HG02970 (cell line): Measurements from ENCODE around the gene FOXO6.

Experiments used
- ATAC-seq: cut with Tn5 transposase; IDR thresholded peaks from one replicate; pipeline ENCODE4 v1.9.1; 2021; ENCODE audit warnings: mild to moderate bottlenecking, moderate library complexity, moderate number of reproducible peaks; ENCODE audit not compliant: unreplicated experiment, low FRiP score

Gene FOXO6

DNA sequence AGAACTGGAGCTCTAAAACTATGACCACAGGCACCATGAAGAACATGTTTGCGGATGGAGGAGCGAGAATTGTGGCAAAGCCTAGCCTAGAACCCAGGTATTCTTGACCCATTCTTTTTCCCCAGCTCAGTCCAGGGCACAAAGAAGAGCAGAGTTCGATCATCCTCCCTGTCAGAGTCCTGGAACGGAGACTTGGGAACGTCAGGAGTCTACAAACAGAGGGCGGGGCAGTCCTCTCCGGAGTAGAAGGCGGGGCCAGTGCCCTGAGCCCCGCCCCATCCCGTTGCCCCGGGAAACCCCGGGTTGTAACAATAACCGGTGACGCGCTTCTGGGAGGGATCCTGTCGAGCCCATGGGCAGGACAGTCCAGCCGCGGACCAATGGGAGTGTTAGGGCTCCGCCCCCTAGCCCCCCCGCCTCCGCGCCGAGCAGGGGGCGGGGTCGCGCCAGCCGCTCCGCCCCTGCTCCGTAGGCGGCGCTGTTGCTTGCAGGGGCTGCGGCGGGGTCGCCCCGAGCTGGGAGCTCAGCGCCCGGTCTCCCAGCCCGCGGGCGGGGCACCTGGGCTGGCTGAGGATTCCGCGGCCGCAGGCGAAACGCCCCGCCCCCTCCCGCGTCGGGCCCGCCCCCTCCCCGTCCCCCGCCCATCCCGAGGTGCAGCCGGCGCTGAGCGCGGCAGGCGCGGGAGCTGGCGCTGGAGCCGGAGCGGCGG, at the start of gene FOXO6:
Gene FOXO6 (plus strand): TSS at position 649 of the 709 bp plus-strand sequence.
- peak; percentile 84 for ATAC-seq

DNA sequence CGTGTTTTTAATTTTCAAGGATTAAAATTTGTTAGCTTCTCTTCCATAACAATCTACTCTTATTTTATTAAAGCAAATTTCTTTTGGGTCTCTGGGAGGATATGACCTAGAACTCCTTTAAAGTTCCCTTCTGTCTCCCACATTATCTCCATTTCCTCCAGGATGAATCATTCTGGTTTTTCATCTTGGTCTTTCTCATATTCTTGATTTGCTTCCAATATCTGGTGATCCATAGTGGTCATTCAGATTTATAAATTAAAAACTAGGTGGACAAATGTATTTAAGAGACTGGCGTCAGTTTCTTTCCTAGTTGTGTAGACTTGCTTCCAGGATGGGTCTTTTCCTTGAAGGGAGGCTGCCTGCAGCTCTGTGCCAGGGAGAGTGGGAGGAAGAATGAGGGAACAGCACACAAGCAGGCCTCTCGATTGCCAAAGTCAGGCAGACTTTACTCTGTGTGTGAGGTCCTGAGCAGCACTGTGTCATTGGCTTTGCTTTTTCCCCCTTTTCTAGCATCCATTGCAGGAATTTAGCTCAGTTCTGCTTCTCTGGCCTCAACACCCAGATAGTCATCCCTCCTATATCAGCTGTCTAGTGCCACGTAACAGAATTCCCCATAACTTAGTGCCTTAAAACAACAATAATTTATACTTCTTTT, 48.1 kb upstream of the FOXO6 start:
- ATAC-seq = no peak

DNA sequence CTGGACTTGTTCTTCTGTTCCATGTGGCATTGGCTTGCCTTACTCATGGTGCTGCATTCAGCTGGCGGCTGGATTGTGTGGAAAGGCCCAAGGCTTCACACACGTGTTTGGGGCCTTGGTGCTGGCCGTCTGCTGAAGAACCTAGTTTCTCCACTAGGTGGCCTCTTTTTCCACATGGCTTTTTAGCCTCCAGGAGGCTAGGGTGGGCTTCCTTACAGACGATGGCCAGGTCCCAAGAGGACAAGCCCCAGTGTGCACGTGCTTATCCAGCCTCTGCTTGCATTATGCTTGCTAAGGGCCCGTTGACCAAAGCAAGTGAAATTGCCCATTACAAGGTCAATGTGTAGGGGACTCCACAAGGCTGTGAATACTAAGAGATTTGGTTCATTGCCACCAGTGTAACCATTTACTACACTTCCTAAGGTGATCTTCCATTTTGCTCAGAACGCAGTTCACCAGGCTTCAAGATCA, 47.5 kb upstream of the FOXO6 start:
- ATAC-seq = no peak

DNA sequence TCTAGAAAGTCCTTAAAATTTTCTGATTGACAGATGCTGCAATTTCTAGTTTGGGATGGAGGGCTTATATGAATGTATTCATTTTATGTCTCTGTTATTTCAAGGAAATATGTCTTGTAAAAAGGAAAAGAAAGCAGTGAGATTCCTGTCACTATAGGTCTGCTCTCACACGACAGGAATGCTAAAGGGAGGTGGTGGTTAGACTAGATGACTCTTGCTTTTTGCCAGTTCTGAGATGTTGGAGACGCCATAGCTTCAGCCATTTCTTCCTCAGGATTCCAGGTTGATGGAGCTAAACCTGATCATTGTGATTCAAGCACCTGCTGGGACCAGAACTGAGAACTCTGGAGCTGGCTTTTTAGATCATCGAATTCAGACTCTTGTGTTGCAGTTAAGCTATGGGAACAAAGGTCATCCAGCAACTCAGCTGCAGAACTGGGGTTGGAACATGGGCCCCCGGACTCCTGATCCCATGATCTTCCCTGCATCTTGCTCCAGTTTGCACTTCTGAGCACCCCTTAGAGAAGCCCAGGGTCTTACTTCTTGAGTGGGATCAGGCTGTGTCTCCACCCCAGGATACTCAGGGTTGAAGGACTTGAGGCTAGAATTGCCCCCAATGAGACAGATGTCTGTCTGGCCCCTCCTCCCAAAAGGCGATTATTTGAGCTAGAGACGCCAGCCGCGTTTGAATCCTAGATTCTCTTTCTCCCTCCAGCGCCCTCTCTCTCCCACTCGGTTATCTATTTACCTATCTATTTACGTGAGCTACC, 46.7 kb upstream of the FOXO6 start:
- no peak for ATAC-seq

DNA sequence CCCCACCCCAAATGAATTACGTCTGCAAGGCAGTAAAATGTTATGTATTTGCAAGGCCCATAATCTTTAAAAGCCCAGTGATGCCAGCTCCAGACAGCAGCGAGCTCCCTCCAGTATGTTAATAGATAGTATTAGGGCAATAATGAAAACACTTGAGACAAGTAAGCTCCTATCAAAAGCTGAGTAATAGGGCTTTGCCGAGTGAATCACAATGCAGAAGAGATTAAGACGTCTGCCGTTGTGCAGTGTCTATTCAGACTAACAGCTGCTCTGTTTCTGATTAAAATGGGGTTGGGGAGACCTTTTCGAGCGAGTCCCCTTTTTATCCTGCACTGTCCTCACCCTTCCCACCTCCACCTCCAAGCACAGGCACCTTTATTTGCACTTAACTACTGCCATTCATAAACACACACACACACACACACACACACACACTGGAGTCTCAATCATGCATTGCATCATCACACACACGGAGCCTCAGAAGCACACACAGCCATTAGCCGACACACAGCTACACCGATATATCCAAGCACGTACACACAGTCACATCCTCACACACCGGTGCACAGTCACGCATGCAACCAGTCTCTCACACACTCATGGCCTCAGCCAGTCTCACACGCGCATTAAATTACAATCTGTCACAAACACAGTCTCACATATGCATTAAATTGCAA, 46.0 kb upstream of the FOXO6 start:
- ATAC-seq = no peak

DNA sequence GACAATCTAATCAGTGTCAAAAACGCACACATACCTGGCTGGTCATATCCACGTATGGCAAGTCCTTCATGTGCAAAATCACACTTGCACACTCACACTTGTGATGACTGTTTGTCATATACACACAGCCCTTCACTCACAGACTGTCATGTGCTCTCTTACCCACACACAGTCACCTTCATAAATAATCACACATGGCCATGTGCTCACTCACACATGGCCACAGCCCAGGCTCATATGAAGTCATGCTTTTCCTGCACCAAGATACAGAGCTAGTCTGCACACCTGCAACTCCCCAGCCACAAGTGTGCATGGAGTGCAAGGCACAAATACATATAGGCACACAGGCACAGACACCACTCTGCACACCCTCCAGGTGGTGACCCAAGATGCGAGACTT, 45.4 kb upstream of the FOXO6 start:
- no peak for ATAC-seq

DNA sequence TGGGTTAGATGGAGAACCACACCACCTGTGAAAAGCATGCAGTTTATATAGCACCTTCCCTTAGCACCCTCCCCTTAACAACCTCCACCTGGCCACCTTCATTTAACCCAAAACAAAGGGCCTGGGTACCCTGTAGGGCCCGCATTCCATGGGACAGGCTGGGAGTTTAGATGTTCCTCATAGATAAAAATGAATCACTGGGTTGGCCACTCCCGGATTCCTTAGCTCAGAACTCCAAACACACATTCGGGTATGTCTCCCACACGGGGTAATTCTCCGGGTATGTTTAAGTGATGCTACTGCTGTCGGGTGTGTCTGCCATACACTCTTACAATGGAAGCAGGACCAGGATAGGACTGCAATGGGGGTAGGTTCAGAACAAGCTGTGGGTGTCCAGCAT, 43.9 kb upstream of the FOXO6 start:
- ATAC-seq = no peak

DNA sequence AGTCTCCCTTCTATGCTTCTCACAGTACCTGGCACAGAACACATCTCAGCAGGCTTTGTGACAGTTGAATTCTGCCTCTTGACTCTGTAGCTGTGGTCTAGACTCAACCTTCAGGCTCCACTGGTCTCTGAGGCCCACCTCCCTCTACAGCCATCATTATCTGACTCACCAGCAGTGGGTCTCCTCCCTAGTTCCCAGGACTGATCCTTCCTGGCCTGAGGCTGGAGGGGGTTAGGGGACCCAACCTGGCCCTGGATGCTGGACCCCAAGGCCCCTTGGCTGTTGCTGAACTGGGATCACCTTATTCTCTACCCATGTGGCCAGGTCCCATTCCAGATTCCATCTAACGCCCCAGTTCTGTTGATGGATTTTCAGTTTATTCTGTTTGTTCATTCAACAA, 43.1 kb upstream of the FOXO6 start:
- no peak for ATAC-seq

DNA sequence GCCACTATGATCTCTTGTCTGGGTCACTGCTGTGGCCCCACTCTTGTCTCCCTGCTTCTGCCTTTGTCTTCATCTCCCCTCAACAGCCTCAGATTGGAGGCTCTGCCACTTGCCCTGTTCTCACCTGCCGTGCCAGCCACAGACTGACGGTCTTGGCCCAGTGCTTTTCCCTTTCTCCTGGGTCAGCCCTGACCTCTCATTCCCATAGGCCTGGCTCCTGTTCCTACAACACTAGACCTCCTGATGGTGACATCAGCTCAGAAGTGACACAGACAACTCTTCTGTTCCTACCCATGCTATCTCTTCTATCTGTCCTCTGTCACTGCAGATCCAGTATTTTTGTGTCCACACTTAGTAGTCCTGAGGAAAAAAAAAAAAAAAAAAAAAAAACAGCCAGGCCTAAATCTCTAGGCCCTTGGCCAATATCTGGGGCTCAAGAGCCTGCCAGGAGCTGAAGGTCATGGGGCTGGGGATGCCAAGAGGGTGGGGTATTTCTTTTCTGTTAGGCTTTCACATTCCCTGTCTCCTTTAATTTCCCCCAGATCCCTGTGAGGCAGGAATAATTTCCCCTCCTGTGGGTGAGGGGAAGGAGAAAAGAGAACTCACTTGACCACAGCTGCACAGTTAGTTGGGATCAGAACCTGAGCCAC, 42.0 kb upstream of the FOXO6 start:
- ATAC-seq = no peak

DNA sequence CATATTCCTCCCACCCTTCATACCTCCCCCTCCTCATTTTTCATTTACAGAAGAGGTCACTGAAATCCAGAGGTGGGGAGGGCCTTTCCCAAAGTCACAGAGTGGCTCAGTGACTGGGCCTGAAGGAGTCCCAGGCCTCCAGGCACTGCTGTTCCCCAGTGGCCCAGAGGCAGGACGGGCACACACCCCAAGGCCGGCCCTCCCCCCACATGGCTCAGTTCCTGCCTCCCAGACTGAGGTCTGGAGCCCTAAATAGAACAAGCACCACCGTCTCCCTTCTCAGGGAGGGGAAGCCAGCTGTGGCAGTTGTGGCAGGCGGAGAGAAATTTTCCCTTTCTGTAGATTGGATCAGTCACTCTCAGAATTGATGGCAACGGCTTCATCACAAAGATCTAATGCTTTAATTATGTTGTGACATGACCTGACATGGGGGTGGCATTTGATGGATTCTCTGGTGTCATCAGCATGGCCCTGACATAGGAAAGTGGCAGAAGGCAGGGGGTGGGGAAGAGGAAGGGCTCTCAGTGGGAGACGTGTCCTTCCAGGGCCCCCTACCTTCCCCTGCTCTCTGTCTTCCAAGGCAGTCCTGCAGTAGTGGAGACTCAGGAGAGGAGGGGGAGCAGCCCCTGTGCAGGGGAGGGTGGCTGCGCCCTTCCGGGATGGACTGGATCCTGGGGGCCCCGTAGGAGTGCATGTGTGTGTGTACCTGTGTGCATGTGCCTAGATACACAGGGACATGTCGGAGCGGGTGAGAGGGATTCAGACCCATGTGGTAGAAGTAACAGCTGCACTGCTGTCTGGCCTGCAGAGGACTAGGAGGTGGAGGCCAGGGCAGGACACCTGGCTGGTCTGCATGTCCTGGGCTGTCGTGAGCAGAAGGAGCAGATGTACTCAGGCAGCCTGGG, 41.2 kb upstream of the FOXO6 start:
- ATAC-seq = no peak

DNA sequence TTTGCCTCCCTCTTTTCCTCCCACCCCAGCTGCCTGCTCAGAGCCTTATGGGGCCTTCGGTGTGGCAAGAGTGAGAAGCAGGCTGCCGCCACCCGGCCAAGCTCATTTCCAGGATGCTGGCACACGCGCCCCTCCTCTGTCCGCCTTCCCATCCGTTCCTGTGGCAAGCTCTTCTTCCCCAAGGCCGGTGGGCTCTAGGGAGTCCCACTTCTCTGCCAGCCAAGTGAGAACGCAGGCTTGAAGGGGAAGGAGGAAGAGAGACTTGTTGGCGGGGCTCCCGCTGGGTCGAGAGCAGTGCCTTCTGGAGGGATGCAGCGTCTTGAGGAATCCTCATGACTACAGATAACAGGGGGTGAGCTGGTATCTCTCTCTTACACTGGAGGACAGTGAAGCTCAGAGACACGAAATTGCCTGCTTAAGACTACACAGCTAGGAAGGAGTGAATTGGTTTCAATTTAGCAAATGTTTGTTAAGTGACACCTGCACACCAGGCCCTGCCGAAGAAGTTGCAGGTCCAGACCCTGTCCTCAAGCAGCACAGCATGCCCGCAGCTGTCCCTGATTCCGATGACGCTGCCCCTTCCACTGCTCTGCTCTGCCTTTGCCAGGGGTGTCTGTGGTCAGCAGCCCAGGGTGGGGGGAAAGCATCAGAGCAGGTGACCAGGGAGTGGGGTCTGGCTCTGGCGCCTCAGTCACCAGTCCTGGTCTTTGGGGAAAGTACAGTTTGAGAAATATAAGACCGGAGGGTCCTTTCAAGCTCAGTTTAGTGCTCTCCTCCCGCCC, 40.1 kb upstream of the FOXO6 start:
- ATAC-seq = no peak

DNA sequence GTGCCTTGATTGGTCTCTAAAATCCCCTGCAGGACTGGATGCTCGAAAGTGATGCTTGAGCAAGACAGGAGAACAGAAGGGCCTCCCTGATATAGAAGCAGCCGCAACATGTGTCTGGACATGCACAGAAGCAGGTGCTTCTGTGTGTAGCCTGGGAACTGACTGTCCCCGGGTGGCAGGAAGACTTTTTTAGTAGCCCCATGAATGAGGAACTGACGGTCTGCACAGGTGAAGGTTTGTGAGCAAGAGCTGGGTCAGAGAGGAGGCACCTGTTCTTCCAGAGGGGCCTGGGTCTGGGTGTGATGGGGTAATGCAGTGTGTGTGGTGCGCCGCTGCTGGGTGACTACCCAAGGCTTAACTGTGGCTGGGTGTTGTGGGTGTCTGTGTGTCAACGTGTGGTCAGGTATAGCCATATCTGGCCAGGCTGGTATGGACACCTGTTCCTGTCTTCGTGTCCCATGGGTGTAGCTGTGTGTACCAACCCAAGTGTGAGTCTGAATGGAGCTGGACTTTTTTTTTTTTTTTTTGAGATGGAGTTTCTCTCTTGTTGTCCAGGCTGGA, 39.1 kb upstream of the FOXO6 start:
- ATAC-seq = no peak

DNA sequence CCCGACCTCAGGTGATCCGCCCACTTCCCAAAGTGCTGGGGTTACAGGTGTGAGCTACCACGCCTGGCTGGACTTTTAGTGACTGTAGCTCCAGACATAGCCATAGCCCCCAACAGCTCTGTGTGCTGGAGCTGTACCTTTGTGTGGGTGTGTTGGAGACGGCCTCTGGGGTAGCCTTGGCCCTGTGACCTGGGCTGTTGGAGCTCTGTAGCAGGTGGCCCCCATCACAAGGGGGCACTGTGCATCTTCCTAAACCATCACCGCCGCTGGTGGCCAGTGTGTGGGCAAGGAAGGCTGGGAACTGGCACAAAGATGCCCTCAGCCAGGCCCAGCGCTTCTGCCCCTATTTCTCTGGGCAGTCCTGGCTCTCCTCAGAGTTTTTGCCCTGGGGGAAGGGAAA, 38.4 kb upstream of the FOXO6 start:
- ATAC-seq = no peak

DNA sequence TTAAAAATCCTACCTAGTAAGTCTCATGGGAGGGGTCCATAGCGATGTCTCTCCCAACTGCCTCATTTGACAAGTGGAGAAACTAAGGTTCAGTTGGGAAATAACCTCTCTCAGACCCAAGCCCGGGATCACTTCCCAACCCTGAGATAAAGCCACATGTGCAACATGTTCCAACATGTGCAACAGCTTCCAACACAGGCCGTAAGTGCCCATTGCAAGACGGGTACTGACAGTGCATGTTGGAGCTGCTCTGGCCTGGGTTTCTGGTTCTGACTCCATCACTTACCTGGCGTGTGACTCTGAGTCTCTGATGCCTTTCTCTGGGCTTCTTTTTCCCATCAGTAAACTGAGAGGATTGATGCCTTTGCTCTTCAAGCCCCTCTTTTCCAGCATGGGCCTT, 38.0 kb upstream of the FOXO6 start:
- no peak for ATAC-seq

DNA sequence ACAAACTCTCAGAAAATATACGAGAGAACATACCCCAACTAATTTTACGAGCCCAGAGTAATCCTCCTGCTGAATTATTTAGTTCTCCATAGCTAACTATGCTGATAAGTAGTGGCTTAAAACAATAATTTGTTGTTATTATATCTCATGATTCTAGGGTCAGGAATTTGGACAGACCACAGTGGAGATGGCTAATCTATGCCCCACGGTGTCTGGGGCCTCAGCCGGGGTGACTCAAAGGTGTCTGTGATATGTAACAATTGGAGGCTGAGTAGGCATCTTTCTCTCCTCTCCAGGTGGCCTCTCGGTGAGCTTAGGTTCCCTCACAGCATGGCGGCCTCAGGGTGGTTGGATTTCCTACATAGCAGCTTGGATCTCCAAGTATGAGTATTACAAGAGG, 35.4 kb upstream of the FOXO6 start:
- ATAC-seq = no peak

DNA sequence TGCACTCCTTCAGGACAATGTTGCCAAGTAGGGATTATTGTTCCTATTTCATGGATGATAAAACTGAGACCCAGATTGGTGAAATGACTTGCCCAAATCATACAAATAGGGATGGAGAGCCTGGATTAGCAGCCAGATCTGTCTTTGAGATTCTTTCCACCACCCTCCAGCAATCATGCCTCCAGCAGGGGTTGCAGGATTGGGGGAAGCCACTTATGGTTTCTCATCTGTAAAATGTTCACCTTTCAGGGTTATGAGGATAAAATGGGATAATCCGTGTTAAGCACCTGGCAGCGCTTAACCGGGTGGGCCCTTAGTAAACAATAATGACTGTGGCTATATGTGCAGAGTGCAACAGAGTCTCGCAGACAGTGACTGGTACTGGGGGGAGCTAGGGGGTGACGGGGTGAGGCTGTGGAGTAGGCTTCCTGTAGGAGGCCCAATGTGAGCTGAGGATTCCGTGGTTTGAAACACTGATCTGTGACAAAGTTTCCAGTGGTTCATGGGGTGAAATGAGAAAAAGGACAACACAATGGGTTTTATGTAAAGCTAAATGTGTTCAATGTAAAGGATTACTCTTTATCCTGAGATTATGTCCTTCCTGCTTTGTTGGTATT, 33.7 kb upstream of the FOXO6 start:
- ATAC-seq = no peak

DNA sequence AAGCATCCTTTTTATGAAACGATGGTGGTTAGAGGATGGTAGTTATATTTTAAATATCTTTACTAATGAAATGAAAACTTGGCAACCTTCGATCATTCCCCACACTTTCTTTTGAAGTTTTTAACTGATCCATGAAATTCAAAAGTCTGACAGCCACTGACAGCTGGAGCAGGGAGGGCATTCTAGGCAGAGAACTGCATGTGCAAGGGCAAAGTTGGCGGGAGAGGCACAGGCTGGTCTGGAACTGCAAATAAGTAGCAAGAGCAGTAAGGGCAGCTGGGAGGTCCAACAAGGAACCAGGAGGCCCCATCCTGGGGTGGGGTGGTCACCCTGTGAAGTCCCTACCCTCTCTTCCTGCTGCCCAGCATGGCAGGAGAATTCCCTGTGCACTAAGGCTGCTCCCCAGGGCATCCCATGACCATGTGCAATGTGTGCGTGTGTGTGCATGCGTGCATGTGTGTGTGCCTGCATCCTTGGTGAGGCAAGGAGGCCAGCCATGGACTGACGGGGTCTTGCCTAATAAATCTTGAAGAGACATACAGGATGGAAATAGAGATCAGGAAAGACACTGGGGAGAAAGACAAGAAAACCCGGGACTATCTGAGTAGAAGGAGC, 33.1 kb upstream of the FOXO6 start:
- no peak for ATAC-seq
